ENCODE measurements around the gene DNAH8.

The DNAH8 gene

GRCh38 chr6:39016839-39017546, 301.9 kb downstream of the DNAH8 start:
- no peak for DNase-seq (ENCODE audit: low spot score)

- no peak for DNase-seq (ENCODE audit: low spot score)
Measured at GRCh38 chr6:39017547-39017880, 302.4 kb downstream of the DNAH8 start.

DNA sequence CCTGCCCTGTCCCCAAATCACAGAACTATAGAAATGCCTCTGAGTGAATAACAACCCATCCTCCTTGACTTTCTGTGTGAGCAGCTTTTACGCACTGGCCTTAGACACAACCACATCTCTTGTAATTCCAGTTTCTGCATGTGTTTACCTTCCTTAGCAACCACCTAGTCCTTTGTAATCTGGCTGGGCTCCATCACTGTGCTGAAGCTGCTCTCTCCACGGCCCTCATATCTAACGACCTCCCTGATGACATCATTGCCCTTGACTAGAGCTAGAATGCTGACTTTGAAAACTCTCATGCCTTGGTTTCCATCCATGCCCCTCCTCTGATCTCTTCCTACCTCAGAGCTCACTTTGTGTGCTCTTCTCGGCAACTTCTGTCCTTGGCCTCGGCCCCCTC, 303.0 kb downstream of the DNAH8 start:
- DNase-seq (ENCODE audit: low spot score) = no peak

DNA sequence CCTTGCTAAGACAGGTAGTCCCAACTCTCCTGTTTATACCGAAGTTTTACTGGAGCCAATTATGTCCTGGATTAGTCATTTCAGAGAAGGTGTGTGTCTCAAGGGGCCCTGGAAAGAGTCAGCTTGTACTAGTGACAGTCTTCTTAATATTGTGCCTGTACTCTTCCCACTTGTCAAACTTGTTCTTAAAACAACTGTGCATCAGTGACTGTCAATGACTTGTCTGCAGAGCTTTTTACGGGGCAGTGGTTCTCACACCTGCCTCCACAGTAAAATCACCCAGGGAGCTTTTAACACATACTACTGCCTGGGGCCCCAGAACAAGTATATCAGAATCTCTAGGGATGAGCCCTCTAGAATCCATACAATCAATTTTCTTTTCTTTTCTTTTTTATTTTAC, 305.0 kb downstream of the DNAH8 start:
- DNase-seq (ENCODE audit: low spot score) = no peak

DNA sequence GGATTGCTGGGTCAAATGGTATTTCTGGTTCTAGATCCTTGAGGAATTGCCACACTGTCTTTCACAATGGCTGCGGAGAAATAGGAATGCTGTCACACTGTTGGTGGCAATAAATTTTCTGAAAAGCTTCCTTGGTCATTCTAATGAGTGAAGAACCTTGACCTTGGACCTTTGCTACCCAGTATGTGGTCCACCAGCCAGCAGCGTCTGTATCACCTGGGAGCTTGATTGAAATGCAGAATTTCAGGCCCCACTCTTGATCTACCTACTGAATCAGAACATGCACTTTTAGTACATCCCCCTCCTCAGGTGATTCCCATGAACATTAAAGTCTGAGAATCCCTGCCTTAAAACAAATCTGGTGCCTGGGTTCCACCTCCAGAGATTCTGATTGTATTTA, 305.9 kb downstream of the DNAH8 start:
- no peak for DNase-seq (ENCODE audit: low spot score)

- no peak for DNase-seq (ENCODE audit: low spot score)
Measured at GRCh38 chr6:39021779-39022178, 306.7 kb downstream of the DNAH8 start.

GRCh38 chr6:39026175-39026574, 311.1 kb downstream of the DNAH8 start:
- DNase-seq (ENCODE audit: low spot score) = no peak

DNA sequence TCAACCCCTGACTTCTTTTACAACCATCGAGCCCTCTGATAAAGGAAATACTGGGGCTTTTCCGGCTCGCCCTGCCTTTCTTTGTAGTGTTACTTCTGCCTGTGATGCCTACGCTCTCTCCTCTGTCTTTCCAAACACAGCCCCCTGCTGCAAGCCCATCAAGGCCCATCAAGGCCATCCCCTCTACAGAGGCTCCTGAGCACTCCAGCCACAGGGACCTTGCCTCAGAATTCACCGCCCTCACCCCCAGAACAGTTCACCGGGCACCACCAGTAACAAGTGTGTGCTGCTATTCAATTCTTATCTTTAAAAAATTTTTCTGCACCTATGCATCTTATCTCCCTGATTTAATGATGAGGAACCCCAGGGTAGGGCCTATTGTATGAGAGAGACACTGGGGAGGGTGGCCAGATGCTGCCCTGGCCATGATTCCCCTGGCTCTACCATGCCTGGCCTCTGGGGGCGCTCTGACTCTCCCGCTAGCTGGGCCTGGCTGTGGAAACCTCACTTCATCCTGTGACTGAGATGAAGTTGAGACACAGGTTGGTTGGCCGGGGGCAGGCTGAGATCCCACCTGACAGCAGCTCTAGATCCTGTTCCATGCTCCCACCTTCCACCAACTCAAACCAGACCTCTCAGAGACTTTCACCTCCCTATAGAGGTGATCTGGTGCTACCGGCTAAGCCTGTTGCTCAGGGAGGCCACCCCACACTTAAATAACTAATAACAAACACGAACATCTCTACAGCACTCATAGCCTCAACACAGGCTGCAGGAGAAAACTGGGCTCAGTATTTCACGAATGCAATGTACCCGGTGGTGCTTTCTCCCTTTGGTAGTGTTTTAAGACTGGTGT, 314.3 kb downstream of the DNAH8 start:
- DNase-seq (ENCODE audit: low spot score) = peak; percentile 59

- DNase-seq (ENCODE audit: low spot score) = no peak
Measured at GRCh38 chr6:39035681-39036080, 320.6 kb downstream of the DNAH8 start.

DNA sequence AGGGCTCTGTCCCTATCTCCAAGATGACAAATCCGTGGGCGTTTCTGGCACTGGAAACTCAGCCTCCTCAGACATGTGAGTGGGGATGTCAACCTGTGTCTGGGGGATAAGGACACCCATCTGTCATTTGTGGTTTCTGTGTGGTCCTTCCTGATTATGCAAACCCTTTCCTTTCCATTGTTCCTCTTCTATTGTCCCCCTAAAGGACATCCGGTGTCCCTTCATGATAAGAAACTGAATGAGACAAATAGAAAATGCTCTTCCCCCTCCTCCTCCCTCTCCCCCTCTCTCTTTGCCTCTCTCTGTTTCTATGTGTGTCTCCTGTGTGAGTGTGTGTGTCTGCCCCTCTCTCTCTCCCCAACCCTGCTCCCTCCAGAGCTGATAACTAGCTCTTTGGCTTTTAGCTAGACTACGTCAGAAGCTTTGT, 322.0 kb downstream of the DNAH8 start:
- no peak for DNase-seq (ENCODE audit: low spot score)

DNA sequence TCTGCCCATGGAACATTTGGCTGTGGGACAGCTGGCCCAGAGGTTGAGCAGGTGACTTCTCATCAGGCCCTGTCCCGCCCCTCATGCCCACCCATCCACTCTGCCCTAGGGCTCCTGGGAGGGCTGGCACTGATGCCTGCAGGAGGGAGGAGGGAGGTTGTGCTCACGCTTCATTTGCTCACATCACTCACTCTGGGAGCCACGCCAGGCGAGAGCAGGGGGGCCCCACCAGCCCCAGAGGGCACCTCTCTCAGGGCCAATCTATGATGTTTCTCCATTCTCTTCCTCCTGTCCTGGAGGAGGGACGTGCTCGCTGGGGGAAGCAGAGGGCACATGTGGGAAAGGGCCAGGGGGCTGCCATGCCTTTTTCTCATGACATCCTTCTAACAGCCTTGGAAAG, 322.6 kb downstream of the DNAH8 start:
- DNase-seq (ENCODE audit: low spot score) = no peak

- DNase-seq (ENCODE audit: low spot score) = no peak
Measured at GRCh38 chr6:39040080-39040673, 325.1 kb downstream of the DNAH8 start.

DNA sequence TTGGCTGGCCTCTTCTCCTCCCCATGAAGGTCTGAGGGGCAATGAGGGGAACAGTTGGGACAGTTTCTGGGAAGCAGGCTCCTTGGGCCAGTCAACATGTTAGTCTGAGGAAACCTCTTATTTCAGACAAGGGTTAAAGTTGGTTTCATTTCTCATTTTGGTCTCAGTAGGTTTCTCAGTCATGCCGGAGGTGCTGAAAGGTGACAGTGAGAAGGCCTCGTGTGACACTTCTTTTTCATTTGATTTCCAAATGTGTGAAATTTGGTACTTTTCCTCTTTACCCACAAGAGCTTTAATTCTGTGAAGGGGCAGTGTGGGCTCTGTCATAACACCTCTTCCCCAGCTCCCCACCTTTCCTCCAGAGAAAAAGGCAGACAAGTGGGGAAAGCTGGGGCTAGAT, 326.0 kb downstream of the DNAH8 start:
- no peak for DNase-seq (ENCODE audit: low spot score)

- DNase-seq (ENCODE audit: low spot score) = no peak
Measured at GRCh38 chr6:39043776-39044175, 328.7 kb downstream of the DNAH8 start.

- no peak for DNase-seq (ENCODE audit: low spot score)
Measured at GRCh38 chr6:39044181-39044580, 329.1 kb downstream of the DNAH8 start.

DNA sequence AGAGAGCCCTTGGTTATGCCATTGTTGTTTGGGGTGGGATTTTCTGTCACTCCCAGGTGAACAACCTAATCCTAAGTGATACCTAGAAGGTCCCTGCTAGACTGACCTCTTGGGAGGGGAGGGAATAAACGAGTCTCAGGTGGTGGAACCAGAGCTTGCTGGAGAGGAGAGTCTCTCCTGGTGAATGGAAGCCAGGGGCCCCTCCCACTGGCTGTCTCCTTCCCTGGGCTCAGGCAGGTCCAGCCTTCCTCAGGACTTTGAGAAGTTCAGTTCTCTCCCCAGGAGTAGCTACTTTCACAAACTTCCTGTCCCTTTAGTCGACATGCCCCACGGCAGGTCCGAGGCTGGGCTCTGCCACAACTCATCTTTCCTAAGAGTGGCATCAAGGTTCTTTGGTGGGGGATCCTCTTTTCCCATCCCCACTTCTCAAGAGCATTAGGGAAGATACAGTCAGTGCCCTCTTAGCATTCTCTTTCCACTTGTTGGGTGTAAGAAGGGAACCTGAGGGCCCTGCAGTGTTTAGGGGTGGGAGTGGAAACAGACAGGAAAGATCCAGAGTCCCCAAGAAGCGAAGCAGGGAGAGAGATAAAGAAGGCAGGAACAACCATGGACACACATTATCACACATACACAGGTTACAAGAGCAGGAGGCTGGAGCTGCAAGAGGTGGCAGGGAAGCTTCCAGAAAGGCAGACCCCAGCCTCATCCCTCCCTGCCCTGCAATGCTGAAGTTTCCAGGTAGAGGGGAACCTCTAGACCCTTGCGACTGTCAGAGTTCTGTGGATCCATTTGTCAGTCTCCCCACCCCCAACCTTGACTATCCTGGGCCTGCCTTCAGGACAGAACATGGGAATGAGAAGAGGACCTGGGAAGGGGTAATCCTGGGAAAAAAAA, 332.6 kb downstream of the DNAH8 start:
- DNase-seq (ENCODE audit: low spot score) = no peak

- no peak for DNase-seq (ENCODE audit: low spot score)
Measured at GRCh38 chr6:39048481-39049399, 333.6 kb downstream of the DNAH8 start, which contains the start of gene GLP1R. GLP1R (plus strand) TSS chr6:39048781; CDS start chr6:39048841, 60 bp downstream.

DNA sequence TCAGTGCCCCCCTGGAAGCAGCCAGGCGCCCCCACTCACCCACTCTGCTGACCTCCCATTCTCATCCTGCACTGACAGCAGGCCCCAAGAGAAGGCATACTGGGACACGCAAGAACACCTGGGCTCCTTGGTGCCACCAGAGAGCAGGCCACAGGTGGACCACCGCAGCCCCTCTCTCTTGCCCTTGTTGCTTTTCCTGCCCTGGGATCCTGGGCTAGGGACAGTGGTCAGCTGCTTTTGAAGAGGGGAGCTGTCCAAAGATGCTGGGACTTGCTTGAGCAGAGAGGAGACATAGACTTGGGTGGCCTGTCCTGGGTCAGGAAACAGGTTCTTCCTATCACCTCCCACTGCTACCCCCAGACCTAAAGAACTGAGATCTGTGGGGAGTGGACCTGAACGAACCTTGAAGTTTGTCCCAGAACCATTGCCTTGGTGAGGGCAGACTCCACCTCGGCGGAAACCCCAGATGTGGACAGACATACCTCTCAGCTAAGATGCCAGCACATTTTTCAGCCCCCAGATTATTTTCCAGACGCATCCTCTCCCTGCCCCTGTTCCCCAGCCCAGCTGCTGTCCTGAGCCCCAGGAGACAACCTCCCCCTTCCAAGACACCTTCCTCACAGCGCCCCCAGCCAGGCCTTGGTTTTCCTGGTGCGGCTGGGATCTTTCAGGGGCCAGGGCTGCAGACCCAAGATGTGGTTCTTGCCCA, 334.6 kb downstream of the DNAH8 start:
- no peak for DNase-seq (ENCODE audit: low spot score)

DNA sequence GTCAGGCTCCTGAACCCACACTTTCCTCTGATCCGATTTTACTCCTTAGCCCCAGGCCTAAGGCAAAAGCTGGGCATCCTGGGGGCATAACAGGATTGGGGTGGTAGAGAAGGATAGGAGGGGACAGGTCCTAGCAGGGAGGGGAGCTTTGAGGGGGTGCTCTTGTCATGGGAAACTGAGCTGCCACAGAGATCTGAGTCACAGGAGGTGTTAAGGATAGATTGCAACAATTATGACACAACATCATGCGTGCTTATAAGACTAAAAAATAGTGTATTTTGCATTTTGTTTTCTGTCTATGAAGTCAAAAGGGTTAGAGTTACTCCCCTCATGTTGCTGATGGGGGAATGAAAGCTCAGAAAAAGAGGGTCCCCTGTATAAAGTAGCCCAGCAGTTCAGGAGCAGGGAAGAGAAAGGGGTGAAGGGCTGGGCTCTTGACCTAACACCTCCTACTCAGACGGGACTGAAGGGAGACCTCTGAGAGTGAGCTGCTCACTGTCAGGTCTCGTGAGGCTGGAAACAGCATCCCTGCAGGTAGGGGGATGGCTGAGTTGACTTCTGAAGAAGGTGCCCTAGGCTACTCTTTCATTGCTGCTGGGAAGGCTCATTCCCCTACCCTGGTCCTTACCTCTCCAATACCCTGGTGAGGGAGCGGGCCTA, 335.5 kb downstream of the DNAH8 start:
- no peak for DNase-seq (ENCODE audit: low spot score)
